ENCODE data around the gene TIGD3.

- TF ChIP-seq CTCF (IDR thresholded peaks at IDR 0.05) (no peak), POLR2AphosphoS5 (IDR thresholded peaks at IDR 0.05) (no peak), POLR2A (IDR thresholded peaks at IDR 0.05) (no peak), EP300 (IDR thresholded peaks at IDR 0.05; ENCODE audit: low read depth) (no peak)
Measured at GRCh38 chr11:65356394-65356972, 1.9 kb downstream of the TIGD3 start.
